K562 (cell line): ENCODE results near the gene DUSP10. TPM values are rescaled to one million over a fixed set of nuclear protein-coding genes. Genes with fewer than 3 reads are reported as not detected.

Source experiments
- ADNP ChIP-seq: fragments of 200-800 bp; sonication (Bioruptor generic); IDR thresholded peaks from 2 replicates; pipeline ENCODE4 v1.6.1; 2016; ENCODE audit warnings: missing genetic modification characterization, missing compliant biosample characterization
- ATF2 ChIP-seq: sonication (generic); formaldehyde crosslinking; IDR thresholded peaks from 2 replicates; pipeline ENCODE4 v1.8.1; 2022; ENCODE audit warnings: missing genetic modification reagents
- CREM ChIP-seq: IDR thresholded peaks from 2 replicates; pipeline ENCODE4 v1.6.1; 2014; ENCODE audit warnings: antibody characterized with exemption, low read depth
- CXXC5 ChIP-seq: fragments of 250-450 bp; sonication (Bioruptor Pico); IDR thresholded peaks from 2 replicates; pipeline ENCODE4 v1.8.0; 2022; ENCODE audit warnings: inconsistent platforms, mild to moderate bottlenecking, moderate library complexity
- FOSL1 ChIP-seq: fragments of 200-800 bp; sonication (Bioruptor generic); conservative IDR thresholded peaks from 2 replicates; pipeline ENCODE4 v1.6.1; 2016; ENCODE audit warnings: missing genetic modification characterization, missing compliant biosample characterization
- HDAC6 ChIP-seq: IDR thresholded peaks from 2 replicates; pipeline ENCODE4 v1.6.1; 2012; ENCODE audit warnings: low read depth, mild to moderate bottlenecking, control low read depth, inconsistent platforms, low read length, moderate library complexity
- MYNN ChIP-seq, 2 experiments: sonication (generic); formaldehyde crosslinking in 1 of 2; IDR thresholded peaks; 2 replicates each; pipeline versions ENCODE4 v1.5.0 to v1.6.1; 2016 to 2020; ENCODE audit warnings: antibody characterized with exemption in 1 of 2, missing genetic modification reagents in 1 of 2
- NR2C2 ChIP-seq, 2 experiments: fragments of 200-800 bp in 1 of 2; sonication (Bioruptor generic) in 1 of 2; sonication (generic) in 1 of 2; formaldehyde crosslinking in 1 of 2; IDR thresholded peaks; 2 replicates each; pipeline versions ENCODE4 v1.6.1 to v1.8.0; 2016 to 2022; ENCODE audit warnings: mild to moderate bottlenecking in 1 of 2, missing compliant biosample characterization in 1 of 2, missing genetic modification characterization in 1 of 2, missing genetic modification reagents in 1 of 2
- PCBP2 ChIP-seq: fragments of 200-400 bp; formaldehyde crosslinking; IDR thresholded peaks from 2 replicates; pipeline ENCODE4 v1.6.1; 2018; ENCODE audit warnings: low read length, low read depth, mild to moderate bottlenecking, moderate library complexity; ENCODE audit not compliant: poor library complexity, severe bottlenecking
- RBM22 ChIP-seq: fragments of 200-400 bp; formaldehyde crosslinking; IDR thresholded peaks from 2 replicates; pipeline ENCODE4 v1.6.1; 2018; ENCODE audit warnings: low read length, low read depth; ENCODE audit not compliant: poor library complexity, severe bottlenecking
- RCOR1 ChIP-seq, 2 experiments: IDR thresholded peaks; 2 replicates each; pipeline ENCODE4 v1.6.1; 2012; ENCODE audit warnings: low read depth in 2 of 2, low read length in 2 of 2, borderline replicate concordance in 1 of 2, improper control_type of control experiment in 1 of 2
- RNF2 ChIP-seq: sonication (generic); IDR thresholded peaks from 2 replicates; pipeline ENCODE4 v1.6.1; 2016
- SAFB ChIP-seq: fragments of 200-400 bp; formaldehyde crosslinking; IDR thresholded peaks from 2 replicates; pipeline ENCODE4 v1.6.1; 2017; ENCODE audit warnings: low read depth, low read length, borderline replicate concordance
- SMARCA5 ChIP-seq: fragments of 450-650 bp; IDR thresholded peaks from 2 replicates; pipeline ENCODE4 v1.6.1; 2016
- SMARCE1 ChIP-seq: fragments of 450-650 bp; IDR thresholded peaks from 2 replicates; pipeline ENCODE4 v1.7.1; 2016; ENCODE audit warnings: mild to moderate bottlenecking
- SREBF1 ChIP-seq: fragments of 150-350 bp; IDR thresholded peaks from 2 replicates; pipeline ENCODE4 v1.6.1; 2014; ENCODE audit warnings: antibody characterized with exemption, low read depth, low read length, borderline replicate concordance
- TBL1XR1 ChIP-seq, 2 experiments: IDR thresholded peaks; 2 replicates each; pipeline ENCODE4 v1.6.1; 2012; ENCODE audit warnings: improper control_type of control experiment in 2 of 2, low read length in 2 of 2, mild to moderate bottlenecking in 1 of 2
- TCF3 ChIP-seq: sonication (generic); formaldehyde crosslinking; IDR thresholded peaks from 2 replicates; pipeline ENCODE4 v1.4.0; 2020; ENCODE audit warnings: mild to moderate bottlenecking, missing genetic modification reagents
- ZFPM2 ChIP-seq: fragments of 250-450 bp; sonication (Bioruptor Pico); IDR thresholded peaks from 2 replicates; pipeline ENCODE4 v1.5.1; 2022; ENCODE audit warnings: mild to moderate bottlenecking
- ZNF175 ChIP-seq: fragments of 200-800 bp; sonication (Bioruptor generic); IDR thresholded peaks from 2 replicates; pipeline ENCODE4 v1.6.1; 2016; ENCODE audit warnings: low read depth, mild to moderate bottlenecking, missing genetic modification characterization, missing compliant biosample characterization
- ZNF23 ChIP-seq: fragments of 250-450 bp; sonication (Bioruptor Pico); IDR thresholded peaks from 2 replicates; pipeline ENCODE4 v1.4.0; 2020; ENCODE audit warnings: mild to moderate bottlenecking
- ZNF589 ChIP-seq: fragments of 200-800 bp; sonication (Bioruptor generic); IDR thresholded peaks from 2 replicates; pipeline ENCODE4 v1.6.1; 2016; ENCODE audit warnings: low read depth, missing genetic modification characterization, missing compliant biosample characterization
- ZNF780A ChIP-seq: fragments of 250-450 bp; sonication (Bioruptor Pico); IDR thresholded peaks from 2 replicates; pipeline ENCODE4 v1.5.0; 2021; ENCODE audit warnings: mild to moderate bottlenecking
- polyA plus RNA-seq, 8 experiments: library from polyadenylated mRNA; depleted of rRNA in 4 of 8; stranded (reverse) in 5 of 8; unstranded in 3 of 8; fragments of >200 nt; fragmentation: Nextera tagmentation in 2 of 8; fragmentation: Illumina TruSeq in 1 of 8; extraction: Ambion mirVana in 2 of 8; extraction: Trizol in 1 of 8; gene quantifications; 2 replicates each; pipeline versions ENCODE4 v1.2.1 to v1.2.3, GENCODE V29; 2011 to 2014; ENCODE audit warnings: inconsistent platforms in 1 of 8, missing spikeins in 1 of 8
- total RNA-seq, 7 experiments: library from RNA; depleted of rRNA in 6 of 7; stranded (reverse); fragments of >200 nt in 6 of 7; fragmentation: Illumina TruSeq in 2 of 7; extraction: Trizol in 2 of 7; gene quantifications; 2 replicates each; pipeline versions ENCODE4 v1.2.1 to v1.2.3, GENCODE V29; 2011 to 2021; ENCODE audit warnings: low replicate concordance in 1 of 7
- TF ChIP-seq, protein P1 (sequence below): fragments of 250-450 bp; sonication (Bioruptor Pico); IDR thresholded peaks from 2 replicates; pipeline ENCODE4 v1.5.0; 2021; ENCODE audit warnings: mild to moderate bottlenecking, moderate library complexity

Gene DUSP10
- total and polyA plus RNA-seq, 9 of the 15 experiments (the other 6 are each of a cell fraction or from before 2014, with no cell fraction given) = 1.7 to 8.3 (median 6.1) TPM

DNA sequence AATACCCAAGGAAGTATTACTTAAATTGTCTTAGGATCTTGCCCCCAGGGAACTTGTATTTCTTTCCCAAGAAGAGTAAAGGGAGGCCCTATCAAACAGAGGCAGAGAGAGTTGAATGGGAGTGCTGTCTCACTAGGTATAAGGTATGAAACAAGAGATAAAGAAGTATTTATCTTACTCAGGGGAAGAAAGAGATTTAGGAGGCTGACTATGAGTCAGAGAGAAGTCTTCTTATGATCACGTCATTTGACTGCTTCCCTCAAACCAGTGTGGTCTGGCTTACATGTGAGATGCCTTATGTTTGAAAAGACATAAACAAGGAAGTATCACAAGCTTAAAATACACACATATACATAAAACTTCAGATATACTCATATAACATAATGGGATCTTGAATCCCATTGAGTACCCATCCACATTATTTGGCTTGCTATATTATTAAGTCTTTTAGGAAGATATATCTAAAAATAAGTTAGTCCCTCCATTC, 29.6 kb downstream of the DUSP10 start (continued):
- TF ChIP-seq RBM22 (no peak), ZNF175 (peak; percentile 70), ZNF589 (CRISPR knock-in tag) (peak; percentile 77; the same call in 1 of the 2 replicates), SAFB (no peak), ZFPM2 (no peak), NR2C2 (CRISPR knock-in tag; IDR thresholded peaks at IDR 0.05) (no peak), NR2C2 (tag; IDR thresholded peaks at IDR 0.05) (peak; percentile 56; the same call in 1 of the 2 replicates), ZNF780A (CRISPR knock-in tag) (no peak), ZNF23 (CRISPR knock-in tag) (0 out of 2 replicates have a peak, but pooled peaks have one; percentile 36), ATF2 (CRISPR knock-in tag) (no peak), TBL1XR1 (IDR thresholded peaks at IDR 0.05; ENCODE audit: low read length in 2 of 2) (peak in 1 of 2 experiments; percentile 43; a peak in 1 of 4 replicates), RCOR1 (IDR thresholded peaks at IDR 0.05; ENCODE audit: borderline replicate concordance in 1 of 2, low read depth in 2 of 2, low read length in 2 of 2) (peak in 1 of 2 experiments; percentile 92; a peak in 2 of 4 replicates), FOSL1 (tag) (peak; percentile 95), RNF2 (peak; percentile 23; the same call in 1 of the 2 replicates), SMARCA5 (no peak), HDAC6 (no peak), SREBF1 (no peak), TCF3 (CRISPR knock-in tag) (peak; percentile 68), SMARCE1 (peak; percentile 74), MYNN (IDR thresholded peaks at IDR 0.05) (no peak), MYNN (CRISPR knock-in tag; IDR thresholded peaks at IDR 0.05) (no peak), ADNP (tag) (peak; percentile 78), PCBP2 (no peak), CXXC5 (CRISPR knock-in tag) (peak; percentile 65), CREM (peak; percentile 94)
- TF ChIP-seq, protein P1, sequence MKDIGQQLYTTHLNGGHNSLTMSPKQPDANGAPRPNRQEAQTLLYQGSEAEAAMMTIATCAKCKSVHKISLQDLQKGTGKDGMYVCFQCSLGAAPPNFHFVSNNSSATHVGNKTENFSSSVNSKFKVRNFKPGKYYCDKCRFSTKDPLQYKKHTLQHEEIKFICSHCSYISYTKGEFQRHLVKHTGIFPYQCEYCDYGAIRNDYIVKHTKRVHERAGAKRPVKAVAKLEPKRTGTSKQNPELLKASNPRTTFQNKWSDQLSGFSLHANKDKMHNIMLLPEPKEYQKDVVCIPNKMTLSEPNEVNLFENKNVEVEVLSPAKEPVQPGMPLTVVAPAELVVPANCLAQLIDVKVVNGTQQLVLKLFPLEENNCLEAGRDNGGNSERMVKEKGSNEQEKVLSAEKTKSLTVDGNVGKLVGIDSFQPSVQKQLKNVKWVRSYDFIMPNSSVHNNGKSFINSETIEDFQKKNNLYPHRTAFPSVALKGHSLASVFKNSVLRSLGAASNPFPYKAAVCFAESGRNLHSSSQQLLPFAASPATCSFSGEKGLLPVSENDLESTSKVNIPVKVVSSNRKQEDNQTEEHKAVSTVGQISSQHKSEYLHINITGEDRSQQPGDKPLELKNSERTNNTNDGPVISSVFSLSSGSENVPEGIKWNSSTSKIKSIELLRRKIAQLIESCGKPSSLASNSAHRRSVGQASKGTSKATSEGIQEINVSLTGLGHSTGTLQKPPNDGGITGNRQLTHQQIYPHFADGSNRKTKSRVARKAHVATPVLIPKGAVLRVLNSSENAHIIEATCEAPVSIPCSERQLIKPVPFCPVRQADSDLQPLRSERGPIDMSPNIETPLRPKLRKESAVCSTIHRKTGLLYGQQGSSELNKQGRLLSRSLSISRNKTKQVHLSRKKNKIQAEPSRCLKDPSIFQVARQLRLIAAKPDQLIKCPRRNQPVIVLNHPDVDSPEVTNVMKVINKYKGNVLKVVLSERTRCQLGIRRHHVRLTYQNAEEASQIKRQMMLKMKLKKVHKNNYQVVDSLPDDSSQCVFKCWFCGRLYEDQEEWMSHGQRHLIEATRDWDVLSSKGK (CRISPR knock-in tag) = no peak
